ENCODE results near the gene WNT11. TPM values are rescaled to one million over a fixed set of nuclear protein-coding genes. Genes with fewer than 3 reads are reported as not detected.

Gene WNT11
- total RNA-seq, 1 experiment from 2014 or later, result not detected

DNA sequence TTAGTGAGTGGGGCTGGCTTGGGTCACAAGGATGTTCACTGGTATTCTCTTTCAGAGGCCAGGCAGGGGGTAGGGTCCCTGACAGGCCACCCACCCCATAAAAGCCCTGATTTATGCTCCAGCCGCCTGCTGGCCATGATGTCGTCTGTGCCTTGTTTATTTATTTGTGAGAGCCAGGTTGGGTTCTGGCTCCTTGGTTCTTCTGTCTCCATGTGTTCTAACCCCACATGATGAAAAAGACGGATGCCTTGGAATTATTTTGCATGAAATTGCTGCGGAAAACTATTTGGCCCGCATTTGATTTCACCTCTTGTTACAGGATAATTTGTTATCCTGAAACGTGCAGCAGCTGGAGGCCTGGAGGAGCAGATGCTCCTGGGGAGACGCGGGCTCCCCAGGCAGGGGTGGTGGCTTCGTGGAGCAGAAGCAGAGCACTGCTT, 46.3 kb upstream of the WNT11 start:
- Histone ChIP-seq H3K4ac (ENCODE audit: low read depth, low read length) (no peak overlapping the region), H2BK120ac (ENCODE audit: low read depth, low read length, poor library complexity, severe bottlenecking) (no peak overlapping the region), H3K4me2 (ENCODE audit: insufficient read depth, insufficient read length, low read length) (no peak overlapping the region), H3K23me2 (ENCODE audit: insufficient read length, low read depth, low read length, poor library complexity, severe bottlenecking) (no peaks in the 10 kb centered on the region), H3K4me1 (ENCODE audit: insufficient read depth, low read length) (no peaks in the 10 kb centered on the region), H3K14ac (ENCODE audit: insufficient read depth, low read length) (no peak overlapping the region), H2BK15ac (ENCODE audit: low read depth, low read length) (no peak overlapping the region), H2BK5ac (ENCODE audit: insufficient read length, low read length) (no peak overlapping the region), H2AFZ (ENCODE audit: low read length) (no peak overlapping the region), H3K79me2 (ENCODE audit: insufficient read depth, low read length) (no peaks in the 10 kb centered on the region), H3K9me3 (ENCODE audit: control insufficient read depth, low read depth, low read length) (no peaks in the 10 kb centered on the region), H3K27me3 (ENCODE audit: insufficient read depth, low read length) (no peaks in the 10 kb centered on the region; the same call in 1 of the 2 replicates), H2BK12ac (ENCODE audit: insufficient read length, low read depth, low read length) (no peak overlapping the region), H4K5ac (ENCODE audit: insufficient read length, low read depth, low read length) (no peak overlapping the region), H3K79me1 (ENCODE audit: insufficient read depth, low read depth, low read length, poor library complexity, severe bottlenecking) (no peaks in the 10 kb centered on the region), H3K27ac (ENCODE audit: insufficient read length, low read depth, low read length) (no peak overlapping the region), H3T11ph (ENCODE audit: low read length) (no peak overlapping the region), H2BK20ac (ENCODE audit: low read depth, low read length, poor library complexity, severe bottlenecking) (no peak overlapping the region), H4K91ac (ENCODE audit: insufficient read length, low read depth, low read length) (no peak overlapping the region), H4K8ac (replicated peaks; ENCODE audit: insufficient read length, low read depth, low read length) (no peak overlapping the region), H4K20me1 (ENCODE audit: control insufficient read depth, insufficient read depth, insufficient read length) (no peaks in the 10 kb centered on the region), H2AK5ac (ENCODE audit: insufficient read length, low read length) (no peak overlapping the region), H3K56ac (ENCODE audit: insufficient read length, low read depth, low read length) (no peak overlapping the region), H3K23ac (ENCODE audit: insufficient read length, low read depth, low read length) (no peak overlapping the region), H3K18ac (ENCODE audit: insufficient read length, low read depth, low read length) (no peak overlapping the region), H3K9ac (ENCODE audit: extremely low read depth, insufficient read length, low read length) (no peak overlapping the region)
- H3K27me3 Mint-ChIP-seq (ENCODE audit: low read depth), result peaks cover 5% of the 10 kb centered on the region
- DNase-seq, result no peak
- H3K27ac Mint-ChIP-seq, result no peak overlapping the region
- H3K4me3 Mint-ChIP-seq, result no peak overlapping the region
- peaks cover 0 to 3% of the 10 kb centered on the region in 2 experiments; a peak in 2 of 5 replicates for H3K9me3 Mint-ChIP-seq
- H3K4me1 Mint-ChIP-seq, result peaks cover 9 to 12% of the 10 kb centered on the region in 2 experiments
- TF ChIP-seq, protein P1, sequence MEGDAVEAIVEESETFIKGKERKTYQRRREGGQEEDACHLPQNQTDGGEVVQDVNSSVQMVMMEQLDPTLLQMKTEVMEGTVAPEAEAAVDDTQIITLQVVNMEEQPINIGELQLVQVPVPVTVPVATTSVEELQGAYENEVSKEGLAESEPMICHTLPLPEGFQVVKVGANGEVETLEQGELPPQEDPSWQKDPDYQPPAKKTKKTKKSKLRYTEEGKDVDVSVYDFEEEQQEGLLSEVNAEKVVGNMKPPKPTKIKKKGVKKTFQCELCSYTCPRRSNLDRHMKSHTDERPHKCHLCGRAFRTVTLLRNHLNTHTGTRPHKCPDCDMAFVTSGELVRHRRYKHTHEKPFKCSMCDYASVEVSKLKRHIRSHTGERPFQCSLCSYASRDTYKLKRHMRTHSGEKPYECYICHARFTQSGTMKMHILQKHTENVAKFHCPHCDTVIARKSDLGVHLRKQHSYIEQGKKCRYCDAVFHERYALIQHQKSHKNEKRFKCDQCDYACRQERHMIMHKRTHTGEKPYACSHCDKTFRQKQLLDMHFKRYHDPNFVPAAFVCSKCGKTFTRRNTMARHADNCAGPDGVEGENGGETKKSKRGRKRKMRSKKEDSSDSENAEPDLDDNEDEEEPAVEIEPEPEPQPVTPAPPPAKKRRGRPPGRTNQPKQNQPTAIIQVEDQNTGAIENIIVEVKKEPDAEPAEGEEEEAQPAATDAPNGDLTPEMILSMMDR (conservative IDR thresholded peaks at IDR 0.05), result no peak
- no peaks in the 10 kb centered on the region; a peak in 1 of 7 replicates for H3K36me3 Mint-ChIP-seq (ENCODE audit: insufficient read depth in 1 of 3, low read depth in 3 of 3)
- WGBS (ENCODE audit: extremely low coverage, insufficient read length, low lambda C conversion rate), result no CpG with 5 or more reads among the region's 9 CpGs
